GM12878 (cell line): Measurements from ENCODE around the gene ELOVL5. TPM values are rescaled to one million over a fixed set of nuclear protein-coding genes. Genes with fewer than 3 reads are reported as not detected.

Experiments used
- ATAC-seq: fragments of 200-7000 bp; cut with Tn5 transposase; 3 replicates; pipeline ENCODE4 v1.9.1; 2020; ENCODE audit warnings: mild to moderate bottlenecking, moderate library complexity
- BruUV-seq: library from RNA; stranded (reverse); fragments of 400-500 nt; replicated peaks from 2 replicates; lab custom pipeline; 2021; lab: Mats Ljungman, UMichigan
- CTCF ChIA-PET: fragments of 300-600 bp; sonication (Branson Sonifier 250); formaldehyde crosslinking; extraction: SDS; loops from one replicate; lab custom pipeline; 2021; ENCODE audit warnings: inconsistent platforms; lab: Yijun Ruan, JAX
- POLR2A ChIA-PET: fragments of 350-600 bp; formaldehyde crosslinking; extraction: SDS; loops from one replicate; lab custom pipeline; 2021; ENCODE audit warnings: inconsistent platforms; lab: Charles Lee
- RAD21 ChIA-PET: fragments of 300-600 bp; sonication (Branson Sonifier 250); formaldehyde crosslinking; loops from one replicate; lab custom pipeline; 2023; ENCODE audit warnings: antibody characterized with exemption; ENCODE audit not compliant: unreplicated experiment; lab: Charles Lee
- SMC1A ChIA-PET: fragments of 300-600 bp; sonication (Branson Sonifier 250); formaldehyde crosslinking; loops from one replicate; lab custom pipeline; 2023; ENCODE audit not compliant: unreplicated experiment, uncharacterized antibody; lab: Charles Lee
- DNase-seq: peaks from one replicate; pipeline ENCODE4 v3.0.0-alpha.2; 2011; ENCODE audit warnings: low read depth, low spot score
- FAIRE-seq: peaks from 3 replicates; lab custom pipeline; 2011; peaks lifted over from hg19 to GRCh38; lab: Jason Lieb, UNC
- H2AFZ ChIP-seq: 2 replicates; pipeline ENCODE4 v1.6.0; 2011; ENCODE audit warnings: low read depth, low read length, control low read depth; ENCODE audit not compliant: control insufficient read depth
- H3K27ac ChIP-seq: 2 replicates; pipeline ENCODE4 v1.5.1; 2011; ENCODE audit warnings: control low read depth; ENCODE audit not compliant: control insufficient read depth, insufficient read depth
- H3K27me3 ChIP-seq, 2 experiments: replicated peaks in 1 of 2; 2 replicates each; pipeline versions ENCODE4 v1.6.0 to v1.6.1; 2011; ENCODE audit warnings: low read length in 1 of 2; ENCODE audit not compliant: control insufficient read depth in 2 of 2, insufficient read depth in 2 of 2
- H3K36me3 ChIP-seq, 2 experiments: 2 replicates each; pipeline ENCODE4 v1.5.1; 2011; ENCODE audit warnings: low read length in 1 of 2; ENCODE audit not compliant: control insufficient read depth in 2 of 2, insufficient read depth in 2 of 2
- H3K4me1 ChIP-seq: 2 replicates; pipeline ENCODE4 v1.6.1; 2011; ENCODE audit warnings: mild to moderate bottlenecking, low read length, moderate library complexity, mixed read lengths; ENCODE audit not compliant: control insufficient read depth, insufficient read depth
- H3K4me2 ChIP-seq: 2 replicates; pipeline ENCODE4 v1.6.0; 2011; ENCODE audit warnings: control low read depth; ENCODE audit not compliant: control insufficient read depth, insufficient read depth
- H3K4me3 ChIP-seq: fragments of 200-600 bp; sonication (generic); 2 replicates; pipeline ENCODE4 v1.5.1; 2016
- H3K79me2 ChIP-seq: 2 replicates; pipeline ENCODE4 v1.6.0; 2011; ENCODE audit warnings: low read length; ENCODE audit not compliant: control insufficient read depth, insufficient read depth
- H3K9ac ChIP-seq: 2 replicates; pipeline ENCODE4 v1.8.0; 2011; ENCODE audit warnings: low read length, control low read depth, mixed read lengths; ENCODE audit not compliant: control insufficient read depth, insufficient read depth
- H3K9me3 ChIP-seq: replicated peaks from 3 replicates; pipeline ENCODE4 v1.5.1; 2011; ENCODE audit warnings: mild to moderate bottlenecking, low read length; ENCODE audit not compliant: control insufficient read depth, insufficient read depth
- H4K20me1 ChIP-seq: 2 replicates; pipeline ENCODE4 v1.6.0; 2011; ENCODE audit not compliant: control insufficient read depth, insufficient read depth
- BHLHE40 ChIP-seq, 2 experiments: fragments of 450-650 bp in 1 of 2; IDR thresholded peaks; 2 replicates each; pipeline ENCODE4 v1.6.1; 2011 to 2017; ENCODE audit warnings: low read depth in 2 of 2, borderline replicate concordance in 1 of 2, improper control_type of control experiment in 1 of 2, low read length in 1 of 2, mild to moderate bottlenecking in 1 of 2
- EGR1 ChIP-seq, 2 experiments: IDR thresholded peaks; 1 replicate in 1 of 2; 2 replicates in 1 of 2; pipeline ENCODE4 v1.6.1; 2011 to 2012; ENCODE audit warnings: low read depth in 2 of 2, low read length in 2 of 2, borderline replicate concordance in 1 of 2, mild to moderate bottlenecking in 1 of 2, moderate library complexity in 1 of 2
- HDAC6 ChIP-seq: fragments of 200-600 bp; sonication (generic); IDR thresholded peaks from one replicate; pipeline ENCODE4 v1.8.0; 2017; ENCODE audit warnings: antibody characterized with exemption; ENCODE audit not compliant: unreplicated experiment
- NR2C1 ChIP-seq: fragments of 450-650 bp; IDR thresholded peaks from 2 replicates; pipeline ENCODE4 v1.6.1; 2017; ENCODE audit warnings: antibody characterized with exemption, mild to moderate bottlenecking, moderate library complexity
- WGBS: methylation state at CpG from one replicate; pipeline ENCODE4 v1.1.6; 2016; ENCODE audit warnings: low lambda C conversion rate; ENCODE audit not compliant: insufficient replicate concordance, insufficient coverage; ENCODE audit errors: missing lambda C conversion rate; 5-methylcytosine and 5-hydroxymethylcytosine counted together
- in situ Hi-C: fragments of 300-500 bp; cut with MboI; formaldehyde crosslinking; loops from 9 replicates; pipeline ENCODE4 v1.14.3; 2018; ENCODE audit warnings: mixed read lengths
- intact Hi-C: fragments of 100-400 bp; cut with micrococcal nuclease; formaldehyde crosslinking; loops from one replicate; pipeline ENCODE4 v1.14.2; 2022; ENCODE audit not compliant: unreplicated experiment
- polyA plus RNA-seq, 11 experiments: library from polyadenylated mRNA; depleted of rRNA in 4 of 11; unstranded in 6 of 11; stranded (reverse) in 5 of 11; fragments of >200 nt; fragmentation: Nextera tagmentation in 4 of 11; fragmentation: Illumina TruSeq in 1 of 11; extraction: Ambion mirVana in 4 of 11; extraction: Trizol in 1 of 11; gene quantifications; 1 replicate in 1 of 11; 2 replicates in 10 of 11; pipeline versions ENCODE4 v1.2.1 to v1.2.3, GENCODE V29; 2011 to 2016; ENCODE audit warnings: inconsistent platforms in 2 of 11, missing spikeins in 2 of 11, low read depth in 1 of 11
- total RNA-seq, 4 experiments: library from RNA; depleted of rRNA in 3 of 4; stranded (reverse); fragments of >200 nt in 3 of 4; fragmentation: Illumina TruSeq in 1 of 4; extraction: Trizol in 1 of 4; gene quantifications; 2 replicates each; pipeline versions ENCODE4 v1.2.1 to v1.2.3, GENCODE V29; 2013 to 2021
- TF ChIP-seq, protein P1 (sequence below): fragments of 450-650 bp; IDR thresholded peaks from 2 replicates; pipeline ENCODE4 v1.6.1; 2016; ENCODE audit warnings: mild to moderate bottlenecking, moderate library complexity, borderline replicate concordance

The ELOVL5 gene
- total and polyA plus RNA-seq, 10 of the 15 experiments (the other 5 are each of a cell fraction or from before 2014, with no cell fraction given): 156 to 241 (median 196) TPM

DNA sequence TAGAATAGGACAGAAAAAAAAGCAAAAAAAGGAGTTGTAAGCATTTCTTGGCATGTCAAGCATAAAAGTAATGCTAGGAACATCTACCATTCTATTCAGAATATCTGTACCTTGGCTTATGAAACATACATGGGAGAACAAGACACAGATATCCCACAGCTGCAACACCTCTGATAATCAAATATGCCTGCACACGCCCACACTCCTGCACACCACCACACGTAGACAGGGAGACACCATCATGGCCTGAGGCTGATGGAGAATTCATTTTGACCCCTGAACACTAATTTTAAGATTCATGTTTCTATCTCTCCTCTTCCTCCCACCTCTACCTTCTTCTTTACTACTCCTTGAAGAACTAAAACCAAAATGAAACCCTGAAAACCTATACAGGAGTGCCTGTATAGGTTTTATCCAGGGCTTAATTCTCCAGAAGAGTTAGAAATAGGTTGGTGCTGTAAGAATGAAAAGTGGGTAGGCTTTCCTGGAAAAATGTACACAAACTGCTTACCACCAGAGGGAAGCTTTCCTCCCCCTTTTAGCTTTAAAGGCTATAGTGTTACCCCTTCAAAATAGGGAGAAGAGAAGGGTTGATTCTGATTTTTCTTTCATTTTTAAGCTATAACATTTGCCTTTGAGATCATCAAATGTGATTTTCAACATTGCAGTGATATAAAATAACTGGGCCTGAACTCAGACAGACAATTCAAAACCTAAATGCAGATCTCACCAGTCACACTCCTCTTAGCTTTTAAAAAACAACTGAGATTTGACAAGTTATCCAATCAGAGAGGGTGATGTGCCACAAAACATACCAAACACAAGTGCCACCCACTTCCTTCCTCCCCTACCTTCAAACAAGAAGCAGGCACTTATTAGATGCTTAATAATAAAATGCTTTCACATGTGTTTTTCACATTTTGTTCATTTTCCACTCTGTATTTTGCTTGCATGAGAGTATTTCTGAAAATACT, 57.9 kb downstream of the ELOVL5 start:
- DNase-seq (no peak), ATAC-seq (no peak), FAIRE-seq (no peak)
- H3K9ac ChIP-seq: no peak overlapping the region
- ChIA-PET CTCF (interaction anchor here (0.7 to 4.0 kb wide), 15 partner anchors 11 to 194 kb away, joined by 3 to 29 read pairs (median 4); no protein-coding TSS in a partner anchor), POLR2A (interaction anchor here (0.6 to 1.2 kb wide), 6 partner anchors 12 to 249 kb away, joined by 3 read pairs; no protein-coding TSS in a partner anchor), SMC1A (interaction anchor here (0.6 to 4.3 kb wide), 22 partner anchors 9 to 193 kb away, joined by 3 to 20 read pairs (median 4); no protein-coding TSS in a partner anchor), RAD21 (interaction anchor here (0.7 to 1.1 kb wide), 9 partner anchors 37 to 120 kb away, joined by 3 to 5 read pairs (median 3); no protein-coding TSS in a partner anchor)
- no peak overlapping the region for H3K4me2 ChIP-seq
- peaks cover 12 to 18% of the 10 kb centered on the region in 2 experiments; a peak in 3 of 4 replicates for H3K36me3 ChIP-seq
- WGBS: 81% methylated on average over 2 of the region's 2 CpGs
- H2AFZ ChIP-seq: no peak overlapping the region
- no peaks in the 10 kb centered on the region for H3K9me3 ChIP-seq
- in situ Hi-C loops (no loop called here), intact Hi-C loops (loop anchor here (5.0 kb wide), 1 partner anchor 119 kb away; no protein-coding TSS in a partner anchor)
- H3K4me1 ChIP-seq: no peaks in the 10 kb centered on the region
- BruUV-seq: no TSS peak
- TF ChIP-seq HDAC6 (no peak), NR2C1 (no peak), EGR1 (IDR thresholded peaks at IDR 0.05; ENCODE audit: borderline replicate concordance in 1 of 2, low read depth in 2 of 2, low read length in 2 of 2) (0 out of 3 replicates have a peak, but pooled peaks of 1 of the 2 experiments have one; percentile 24), BHLHE40 (IDR thresholded peaks at IDR 0.05; ENCODE audit: borderline replicate concordance in 1 of 2, low read depth in 2 of 2, low read length in 1 of 2) (peak in 1 of 2 experiments; percentile 13; a peak in 1 of 4 replicates)
- TF ChIP-seq, protein P1, sequence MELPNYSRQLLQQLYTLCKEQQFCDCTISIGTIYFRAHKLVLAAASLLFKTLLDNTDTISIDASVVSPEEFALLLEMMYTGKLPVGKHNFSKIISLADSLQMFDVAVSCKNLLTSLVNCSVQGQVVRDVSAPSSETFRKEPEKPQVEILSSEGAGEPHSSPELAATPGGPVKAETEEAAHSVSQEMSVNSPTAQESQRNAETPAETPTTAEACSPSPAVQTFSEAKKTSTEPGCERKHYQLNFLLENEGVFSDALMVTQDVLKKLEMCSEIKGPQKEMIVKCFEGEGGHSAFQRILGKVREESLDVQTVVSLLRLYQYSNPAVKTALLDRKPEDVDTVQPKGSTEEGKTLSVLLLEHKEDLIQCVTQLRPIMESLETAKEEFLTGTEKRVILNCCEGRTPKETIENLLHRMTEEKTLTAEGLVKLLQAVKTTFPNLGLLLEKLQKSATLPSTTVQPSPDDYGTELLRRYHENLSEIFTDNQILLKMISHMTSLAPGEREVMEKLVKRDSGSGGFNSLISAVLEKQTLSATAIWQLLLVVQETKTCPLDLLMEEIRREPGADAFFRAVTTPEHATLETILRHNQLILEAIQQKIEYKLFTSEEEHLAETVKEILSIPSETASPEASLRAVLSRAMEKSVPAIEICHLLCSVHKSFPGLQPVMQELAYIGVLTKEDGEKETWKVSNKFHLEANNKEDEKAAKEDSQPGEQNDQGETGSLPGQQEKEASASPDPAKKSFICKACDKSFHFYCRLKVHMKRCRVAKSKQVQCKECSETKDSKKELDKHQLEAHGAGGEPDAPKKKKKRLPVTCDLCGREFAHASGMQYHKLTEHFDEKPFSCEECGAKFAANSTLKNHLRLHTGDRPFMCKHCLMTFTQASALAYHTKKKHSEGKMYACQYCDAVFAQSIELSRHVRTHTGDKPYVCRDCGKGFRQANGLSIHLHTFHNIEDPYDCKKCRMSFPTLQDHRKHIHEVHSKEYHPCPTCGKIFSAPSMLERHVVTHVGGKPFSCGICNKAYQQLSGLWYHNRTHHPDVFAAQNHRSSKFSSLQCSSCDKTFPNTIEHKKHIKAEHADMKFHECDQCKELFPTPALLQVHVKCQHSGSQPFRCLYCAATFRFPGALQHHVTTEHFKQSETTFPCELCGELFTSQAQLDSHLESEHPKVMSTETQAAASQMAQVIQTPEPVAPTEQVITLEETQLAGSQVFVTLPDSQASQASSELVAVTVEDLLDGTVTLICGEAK: no peak
- no peak overlapping the region for H3K27ac ChIP-seq
- H4K20me1 ChIP-seq: no peaks in the 10 kb centered on the region
- no peak overlapping the region for H3K4me3 ChIP-seq
- no peaks in the 10 kb centered on the region for H3K27me3 ChIP-seq
- H3K79me2 ChIP-seq: no peaks in the 10 kb centered on the region; the same call in none of the 2 replicates
